CD8-positive, alpha-beta memory T cell (primary cell): ENCODE data around the gene KCNG3. TPM values are rescaled to one million over a fixed set of nuclear protein-coding genes. Genes with fewer than 3 reads are reported as not detected.

Experiments used
- CTCF ChIA-PET: fragments of 350-600 bp; sonication (Branson Sonifier 250); formaldehyde crosslinking; loops from one replicate; lab custom pipeline; 2021; ENCODE audit warnings: antibody characterized with exemption; lab: Charles Lee
- POLR2A ChIA-PET: fragments of 350-600 bp; sonication (Branson Sonifier 250); formaldehyde crosslinking; loops from one replicate; lab custom pipeline; 2021; ENCODE audit warnings: antibody characterized with exemption; lab: Charles Lee
- DNase-seq, 5 donors: peaks; one replicate each; pipeline versions ENCODE4 v3.0.0 to v3.0.0-alpha.2; 2020 to 2022; ENCODE audit warnings: mixed read lengths in 1 of 5
- H3K27ac ChIP-seq: one replicate; pipeline ENCODE4 v1.7.0; 2013; ENCODE audit warnings: low read depth, mild to moderate bottlenecking, low read length, moderate library complexity
- H3K27me3 ChIP-seq: 2 replicates; pipeline ENCODE4 v1.7.0; 2013; ENCODE audit warnings: low read length, mild to moderate bottlenecking; ENCODE audit not compliant: insufficient read depth, poor library complexity, severe bottlenecking
- H3K36me3 ChIP-seq: 2 replicates; pipeline ENCODE4 v1.7.0; 2013; ENCODE audit warnings: mild to moderate bottlenecking, low read length, moderate library complexity; ENCODE audit not compliant: insufficient read depth
- H3K4me1 ChIP-seq: 2 replicates; pipeline ENCODE4 v1.7.0; 2013; ENCODE audit warnings: mild to moderate bottlenecking, low read length, moderate library complexity; ENCODE audit not compliant: insufficient read depth
- H3K4me3 ChIP-seq: 2 replicates; pipeline ENCODE4 v1.7.0; 2013; ENCODE audit warnings: mild to moderate bottlenecking, low read length
- H3K9me3 ChIP-seq: 2 replicates; pipeline ENCODE4 v1.7.0; 2013; ENCODE audit warnings: mild to moderate bottlenecking, low read length
- H3K27ac Mint-ChIP-seq, 8 donors: one replicate each; pipeline ENCODE4 v1.8.0; 2020 to 2021; ENCODE audit warnings: mixed read lengths in 8 of 8, mild to moderate bottlenecking in 6 of 8, inconsistent platforms in 3 of 8, moderate library complexity in 3 of 8
- H3K27me3 Mint-ChIP-seq, 2 donors: one replicate each; pipeline ENCODE4 v1.8.0; 2020 to 2021; ENCODE audit warnings: mixed read lengths in 2 of 2, mild to moderate bottlenecking in 1 of 2, moderate library complexity in 1 of 2
- H3K36me3 Mint-ChIP-seq, 3 donors: one replicate each; pipeline ENCODE4 v1.8.0; 2020 to 2021; ENCODE audit warnings: mixed read lengths in 3 of 3, inconsistent platforms in 1 of 3, mild to moderate bottlenecking in 1 of 3
- H3K4me1 Mint-ChIP-seq, 3 donors: one replicate each; pipeline ENCODE4 v1.8.0; 2020 to 2021; ENCODE audit warnings: mixed read lengths in 3 of 3, inconsistent platforms in 1 of 3, mild to moderate bottlenecking in 1 of 3
- H3K4me3 Mint-ChIP-seq, 7 donors: one replicate each; pipeline ENCODE4 v1.8.0; 2020 to 2021; ENCODE audit warnings: mixed read lengths in 7 of 7, mild to moderate bottlenecking in 6 of 7, moderate library complexity in 4 of 7, inconsistent platforms in 2 of 7
- H3K9me3 Mint-ChIP-seq, 5 donors: one replicate each; pipeline ENCODE4 v1.8.0; 2020 to 2022; ENCODE audit warnings: mixed read lengths in 5 of 5, mild to moderate bottlenecking in 3 of 5, moderate library complexity in 2 of 5, inconsistent platforms in 1 of 5
- polyA plus RNA-seq: library from polyadenylated mRNA; unstranded; fragments of 300-500 nt; fragmentation: Illumina TruSeq; gene quantifications from one replicate; pipeline ENCODE4 v1.2.3, GENCODE V29; 2021
- total RNA-seq, 2 experiments: library from RNA; stranded (reverse); gene quantifications; one replicate each; pipeline ENCODE4 v1.2.3, GENCODE V29; 2021

KCNG3 gene
- under 1 TPM; 0.07 to 0.09 TPM for total RNA-seq
- not detected for polyA plus RNA-seq

- Mint-ChIP-seq H3K4me3 (peak within 1 kb of the TSS; percentile 84 to 98 (median 95)), H3K4me1 (peaks cover 7 to 12% (median 7%) of the 10 kb centered on the region in 3 donors), H3K27ac (peak within 1 kb of the TSS in 7 of 8 donors; percentile 22 to 87 (median 58)), H3K9me3 (peaks cover 0 to 1% (median 0%) of the 10 kb centered on the region in 5 donors), H3K27me3 (peaks cover 16 to 30% of the 10 kb centered on the region in 2 donors), H3K36me3 (peaks cover 0 to 1% (median 0%) of the 10 kb centered on the region in 3 donors)
- H3K27ac ChIP-seq = peak within 1 kb of the TSS; percentile 12
- DNase-seq = peak; percentile 39 to 62 (median 50)
- POLR2A ChIA-PET = no interaction called here
- H3K36me3 ChIP-seq = no peaks in the 10 kb centered on the region
- H3K9me3 ChIP-seq = no peaks in the 10 kb centered on the region
- H3K4me3 ChIP-seq = peak within 1 kb of the TSS; percentile 66
- no peaks in the 10 kb centered on the region for H3K4me1 ChIP-seq
- H3K27me3 ChIP-seq = no peaks in the 10 kb centered on the region
- CTCF ChIA-PET = interaction anchor here (1.1 kb wide), 1 partner anchor 170 kb away, joined by 4 read pairs; no protein-coding TSS in a partner anchor
Observed at GRCh38 chr2:42493468-42494354, at the start of gene KCNG3. Gene KCNG3, minus strand, starts transcription at chr2:42493982. Its CDS starts 481 bp downstream, at chr2:42493501.

GRCh38 chr2:42542871-42543270 is 49.1 kb upstream of the KCNG3 start:
- POLR2A ChIA-PET = no interaction called here
- H3K4me1 Mint-ChIP-seq = no peaks in the 10 kb centered on the region

GRCh38 chr2:42537493-42537892 is 43.7 kb upstream of the KCNG3 start:
- no peaks in the 10 kb centered on the region for H3K27me3 ChIP-seq
- Mint-ChIP-seq H3K27me3 (peaks cover 0 to 3% of the 10 kb centered on the region in 2 donors), H3K9me3 (peaks cover 0 to 2% (median 0%) of the 10 kb centered on the region in 5 donors), H3K4me3 (no peak overlapping the region), H3K27ac (no peak overlapping the region), H3K4me1 (no peaks in the 10 kb centered on the region), H3K36me3 (no peaks in the 10 kb centered on the region)
- ChIA-PET POLR2A (no interaction called here), CTCF (no interaction called here)
- no peaks in the 10 kb centered on the region for H3K4me1 ChIP-seq
- no peak for DNase-seq
- no peak overlapping the region for H3K4me3 ChIP-seq
- no peaks in the 10 kb centered on the region for H3K9me3 ChIP-seq
- no peak overlapping the region for H3K27ac ChIP-seq
- H3K36me3 ChIP-seq = no peaks in the 10 kb centered on the region

More at GRCh38 chr2:42542871-42543270, 49.1 kb upstream of the KCNG3 start:
- H3K36me3 ChIP-seq = no peaks in the 10 kb centered on the region
- DNase-seq = no peak
- H3K9me3 ChIP-seq = no peaks in the 10 kb centered on the region
- no peaks in the 10 kb centered on the region for H3K4me1 ChIP-seq
- CTCF ChIA-PET = no interaction called here
- peaks cover 0 to 3% of the 10 kb centered on the region in 2 donors for H3K27me3 Mint-ChIP-seq
- H3K36me3 Mint-ChIP-seq = no peaks in the 10 kb centered on the region
- no peak overlapping the region for H3K27ac ChIP-seq
- H3K9me3 Mint-ChIP-seq = peaks cover 0 to 2% (median 0%) of the 10 kb centered on the region in 5 donors
- no peaks in the 10 kb centered on the region for H3K27me3 ChIP-seq
- no peak overlapping the region for H3K4me3 ChIP-seq
- H3K4me3 Mint-ChIP-seq = no peak overlapping the region
- H3K27ac Mint-ChIP-seq = no peak overlapping the region

GRCh38 chr2:42532397-42532796 is 38.6 kb upstream of the KCNG3 start:
- no peaks in the 10 kb centered on the region for H3K4me1 Mint-ChIP-seq
- no peaks in the 10 kb centered on the region for H3K36me3 Mint-ChIP-seq
- no peak overlapping the region for H3K27ac Mint-ChIP-seq
- Histone ChIP-seq H3K4me1 (no peaks in the 10 kb centered on the region), H3K27ac (no peak overlapping the region), H3K4me3 (no peak overlapping the region), H3K36me3 (no peaks in the 10 kb centered on the region), H3K27me3 (no peaks in the 10 kb centered on the region), H3K9me3 (no peaks in the 10 kb centered on the region)
- no peaks in the 10 kb centered on the region for H3K9me3 Mint-ChIP-seq
- H3K27me3 Mint-ChIP-seq = peaks cover 0 to 3% of the 10 kb centered on the region in 2 donors
- ChIA-PET CTCF (interaction anchor here (0.5 kb wide), 1 partner anchor 346 kb away, joined by 3 read pairs; no protein-coding TSS in a partner anchor), POLR2A (no interaction called here)
- no peak for DNase-seq
- H3K4me3 Mint-ChIP-seq = no peak overlapping the region

- peaks cover 3 to 4% of the 10 kb centered on the region in 2 donors for H3K27me3 Mint-ChIP-seq
- H3K4me3 Mint-ChIP-seq = no peak overlapping the region
- DNase-seq = peak in 1 of 5 donors; percentile 41
- no peaks in the 10 kb centered on the region for H3K9me3 Mint-ChIP-seq
- H3K27ac ChIP-seq = no peak overlapping the region
- ChIA-PET POLR2A (no interaction called here), CTCF (no interaction called here)
- no peak overlapping the region for H3K4me3 ChIP-seq
- H3K27ac Mint-ChIP-seq = no peak overlapping the region
- H3K4me1 ChIP-seq = peaks cover 7% of the 10 kb centered on the region
- H3K4me1 Mint-ChIP-seq = peaks cover 0 to 4% (median 2%) of the 10 kb centered on the region in 3 donors
- H3K9me3 ChIP-seq = no peaks in the 10 kb centered on the region
- H3K36me3 Mint-ChIP-seq = no peaks in the 10 kb centered on the region
- H3K27me3 ChIP-seq = no peaks in the 10 kb centered on the region
- no peaks in the 10 kb centered on the region for H3K36me3 ChIP-seq
Observed at GRCh38 chr2:42523341-42523740, 29.6 kb upstream of the KCNG3 start.

- H3K36me3 Mint-ChIP-seq = no peaks in the 10 kb centered on the region
- peaks cover 0 to 4% (median 2%) of the 10 kb centered on the region in 3 donors for H3K4me1 Mint-ChIP-seq
- no peaks in the 10 kb centered on the region for H3K9me3 Mint-ChIP-seq
- H3K36me3 ChIP-seq = no peaks in the 10 kb centered on the region
- no peak overlapping the region for H3K4me3 ChIP-seq
- no peak overlapping the region for H3K27ac Mint-ChIP-seq
- H3K4me1 ChIP-seq = peaks cover 7% of the 10 kb centered on the region
- POLR2A ChIA-PET = no interaction called here
- H3K27ac ChIP-seq = no peak overlapping the region
- CTCF ChIA-PET = interaction anchor here (1.7 kb wide), 1 partner anchor 141 kb away, joined by 6 read pairs; no protein-coding TSS in a partner anchor
- no peak overlapping the region for H3K4me3 Mint-ChIP-seq
- H3K27me3 ChIP-seq = no peaks in the 10 kb centered on the region
- H3K9me3 ChIP-seq = no peaks in the 10 kb centered on the region
- no peak for DNase-seq
- H3K27me3 Mint-ChIP-seq = peaks cover 3 to 4% of the 10 kb centered on the region in 2 donors
Observed at GRCh38 chr2:42522035-42522434, 28.3 kb upstream of the KCNG3 start.

- H3K9me3 Mint-ChIP-seq = no peaks in the 10 kb centered on the region
- POLR2A ChIA-PET = no interaction called here
- Histone ChIP-seq H3K27ac (no peak overlapping the region), H3K27me3 (no peaks in the 10 kb centered on the region), H3K36me3 (no peaks in the 10 kb centered on the region), H3K4me3 (no peak overlapping the region), H3K9me3 (no peaks in the 10 kb centered on the region), H3K4me1 (peaks cover 7% of the 10 kb centered on the region)
- CTCF ChIA-PET = no interaction called here
- H3K4me3 Mint-ChIP-seq = no peak overlapping the region
- H3K27me3 Mint-ChIP-seq = peaks cover 2 to 6% of the 10 kb centered on the region in 2 donors
- DNase-seq = no peak
- no peaks in the 10 kb centered on the region for H3K36me3 Mint-ChIP-seq
- peaks cover 0 to 4% (median 2%) of the 10 kb centered on the region in 3 donors for H3K4me1 Mint-ChIP-seq
- no peak overlapping the region for H3K27ac Mint-ChIP-seq
Observed at GRCh38 chr2:42519624-42520023, 25.8 kb upstream of the KCNG3 start.

- Mint-ChIP-seq H3K9me3 (no peaks in the 10 kb centered on the region), H3K4me1 (no peaks in the 10 kb centered on the region), H3K27me3 (peaks cover 3 to 15% of the 10 kb centered on the region in 2 donors), H3K4me3 (peak overlapping the region in 1 of 7 donors; percentile 36), H3K36me3 (no peaks in the 10 kb centered on the region), H3K27ac (no peak overlapping the region)
- Histone ChIP-seq H3K27me3 (no peaks in the 10 kb centered on the region), H3K4me3 (no peak overlapping the region), H3K36me3 (no peaks in the 10 kb centered on the region), H3K4me1 (no peaks in the 10 kb centered on the region), H3K27ac (no peak overlapping the region), H3K9me3 (no peaks in the 10 kb centered on the region)
- DNase-seq = no peak
- CTCF ChIA-PET = interaction anchor here (1.3 kb wide), 1 partner anchor 146 kb away, joined by 3 read pairs; no protein-coding TSS in a partner anchor
- POLR2A ChIA-PET = no interaction called here
Observed at GRCh38 chr2:42516418-42516901, 22.7 kb upstream of the KCNG3 start.
